Measurements from ENCODE around the gene LILRB5.

- no peak for TF ChIP-seq POLR2A (IDR thresholded peaks at IDR 0.05; ENCODE audit: low read depth, low read length)
- TF ChIP-seq, protein P1, sequence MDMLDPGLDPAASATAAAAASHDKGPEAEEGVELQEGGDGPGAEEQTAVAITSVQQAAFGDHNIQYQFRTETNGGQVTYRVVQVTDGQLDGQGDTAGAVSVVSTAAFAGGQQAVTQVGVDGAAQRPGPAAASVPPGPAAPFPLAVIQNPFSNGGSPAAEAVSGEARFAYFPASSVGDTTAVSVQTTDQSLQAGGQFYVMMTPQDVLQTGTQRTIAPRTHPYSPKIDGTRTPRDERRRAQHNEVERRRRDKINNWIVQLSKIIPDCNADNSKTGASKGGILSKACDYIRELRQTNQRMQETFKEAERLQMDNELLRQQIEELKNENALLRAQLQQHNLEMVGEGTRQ (IDR thresholded peaks at IDR 0.05; ENCODE audit: low read depth, low read length): no peak
- peak; percentile 22; the same call in 1 of the 2 replicates for TF ChIP-seq SMC3 (IDR thresholded peaks at IDR 0.05; ENCODE audit: low read depth, low read length)
- TF ChIP-seq, protein P2, sequence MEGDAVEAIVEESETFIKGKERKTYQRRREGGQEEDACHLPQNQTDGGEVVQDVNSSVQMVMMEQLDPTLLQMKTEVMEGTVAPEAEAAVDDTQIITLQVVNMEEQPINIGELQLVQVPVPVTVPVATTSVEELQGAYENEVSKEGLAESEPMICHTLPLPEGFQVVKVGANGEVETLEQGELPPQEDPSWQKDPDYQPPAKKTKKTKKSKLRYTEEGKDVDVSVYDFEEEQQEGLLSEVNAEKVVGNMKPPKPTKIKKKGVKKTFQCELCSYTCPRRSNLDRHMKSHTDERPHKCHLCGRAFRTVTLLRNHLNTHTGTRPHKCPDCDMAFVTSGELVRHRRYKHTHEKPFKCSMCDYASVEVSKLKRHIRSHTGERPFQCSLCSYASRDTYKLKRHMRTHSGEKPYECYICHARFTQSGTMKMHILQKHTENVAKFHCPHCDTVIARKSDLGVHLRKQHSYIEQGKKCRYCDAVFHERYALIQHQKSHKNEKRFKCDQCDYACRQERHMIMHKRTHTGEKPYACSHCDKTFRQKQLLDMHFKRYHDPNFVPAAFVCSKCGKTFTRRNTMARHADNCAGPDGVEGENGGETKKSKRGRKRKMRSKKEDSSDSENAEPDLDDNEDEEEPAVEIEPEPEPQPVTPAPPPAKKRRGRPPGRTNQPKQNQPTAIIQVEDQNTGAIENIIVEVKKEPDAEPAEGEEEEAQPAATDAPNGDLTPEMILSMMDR (conservative IDR thresholded peaks at IDR 0.05; ENCODE audit: low read depth, low read length): peak; percentile 50
- TF ChIP-seq FOS (IDR thresholded peaks at IDR 0.05; ENCODE audit: low read depth, low read length): no peak
- no peak for TF ChIP-seq MAFK (IDR thresholded peaks at IDR 0.05; ENCODE audit: low read depth, low read length)
- no peak for TF ChIP-seq MAZ (IDR thresholded peaks at IDR 0.05; ENCODE audit: borderline replicate concordance, low read depth, low read length)
- no peak for TF ChIP-seq CHD1 (IDR thresholded peaks at IDR 0.05; ENCODE audit: low read depth, low read length)
- TF ChIP-seq RAD21 (IDR thresholded peaks at IDR 0.05; ENCODE audit: low read length): peak; percentile 27; the same call in 1 of the 2 replicates
Observed at GRCh38 chr19:54266133-54266532, 9.1 kb upstream of the LILRB5 start.
